ENCODE measurements around the gene SEMA3G.

GRCh38 chr3:52388348-52388821, 56.5 kb downstream of the SEMA3G start:
- TF ChIP-seq SUZ12 (IDR thresholded peaks at IDR 0.05; ENCODE audit: extremely low read depth, insufficient read depth, insufficient read length) (no peak), YY1 (IDR thresholded peaks at IDR 0.05; ENCODE audit: insufficient read depth, insufficient read length) (no peak), ZNF274 (IDR thresholded peaks at IDR 0.05; ENCODE audit: low read depth, low read length) (no peak)
